Measurements from ENCODE around the gene C2CD4C. TPM values are rescaled to one million over a fixed set of nuclear protein-coding genes. Genes with fewer than 3 reads are reported as not detected.
"Not testable (repeated sequence)": the region's sequence is repeated elsewhere in the genome, so short reads cannot be mapped to it uniquely, and the experiment has no call there.

Gene C2CD4C
- total RNA-seq, 1 donor from 2014 or later, result 2.2 TPM

- TF ChIP-seq POLR2A (IDR thresholded peaks at IDR 0.05) (no peak), POLR2AphosphoS5 (IDR thresholded peaks at IDR 0.05; ENCODE audit: insufficient read depth in 1 of 2, low read depth in 1 of 2) (no peak), CTCF (IDR thresholded peaks at IDR 0.05) (no peak)
- Histone ChIP-seq H3K36me3 (no peaks in the 10 kb centered on the region), H3K4me3 (no peak overlapping the region), H3K4me1 (no peaks in the 10 kb centered on the region), H3K27ac (no peak overlapping the region), H3K9me3 (no peaks in the 10 kb centered on the region), H3K27me3 (no peaks in the 10 kb centered on the region)
- DNase-seq (ENCODE audit: extremely low spot score in 2 of 2), result no peak
- intact Hi-C loops (cut with DNase I), result no loop called here
Observed at GRCh38 chr19:434152-434960, 25.4 kb upstream of the C2CD4C start.

GRCh38 chr19:430701-431100 is 21.8 kb upstream of the C2CD4C start:
- Histone ChIP-seq H3K36me3 (no peaks in the 10 kb centered on the region), H3K27ac (no peak overlapping the region), H3K27me3 (no peaks in the 10 kb centered on the region), H3K4me1 (no peaks in the 10 kb centered on the region), H3K9me3 (no peaks in the 10 kb centered on the region), H3K4me3 (no peak overlapping the region)
- TF ChIP-seq POLR2AphosphoS5 (IDR thresholded peaks at IDR 0.05; ENCODE audit: insufficient read depth in 1 of 2, low read depth in 1 of 2) (no peak), POLR2A (IDR thresholded peaks at IDR 0.05) (no peak)
- intact Hi-C loops (cut with DNase I), result no loop called here
- DNase-seq (ENCODE audit: extremely low spot score in 2 of 2), result no peak

GRCh38 chr19:428149-428548 is 19.2 kb upstream of the C2CD4C start:
- intact Hi-C loops (cut with DNase I), result no loop called here
- peaks cover 0 to 4% of the 10 kb centered on the region in 2 donors for H3K36me3 ChIP-seq

GRCh38 chr19:427675-428074 is 18.7 kb upstream of the C2CD4C start:
- intact Hi-C loops (cut with DNase I); H3K4me3 ChIP-seq; H3K27me3 ChIP-seq; H3K36me3 ChIP-seq; DNase-seq (ENCODE audit: extremely low spot score in 2 of 2); H3K9me3 ChIP-seq; H3K27ac ChIP-seq; H3K4me1 ChIP-seq: not testable (repeated sequence)

More at GRCh38 chr19:428149-428548, 19.2 kb upstream of the C2CD4C start:
- no peak for TF ChIP-seq POLR2AphosphoS5 (IDR thresholded peaks at IDR 0.05; ENCODE audit: insufficient read depth in 1 of 2, low read depth in 1 of 2)
- TF ChIP-seq POLR2A (IDR thresholded peaks at IDR 0.05), result no peak
- TF ChIP-seq CTCF (IDR thresholded peaks at IDR 0.05), result no peak
- no peaks in the 10 kb centered on the region for H3K9me3 ChIP-seq
- no peak for DNase-seq (ENCODE audit: extremely low spot score in 2 of 2)
- H3K27ac ChIP-seq, result no peak overlapping the region
- no peak overlapping the region for H3K4me3 ChIP-seq
- H3K27me3 ChIP-seq, result no peaks in the 10 kb centered on the region
- no peaks in the 10 kb centered on the region for H3K4me1 ChIP-seq

GRCh38 chr19:426725-427445 is 17.9 kb upstream of the C2CD4C start:
- Histone ChIP-seq H3K27ac (no peak overlapping the region), H3K4me1 (no peaks in the 10 kb centered on the region), H3K36me3 (peaks cover 0 to 4% of the 10 kb centered on the region in 2 donors), H3K27me3 (no peaks in the 10 kb centered on the region), H3K9me3 (no peaks in the 10 kb centered on the region), H3K4me3 (no peak overlapping the region)
- intact Hi-C loops (cut with DNase I), result no loop called here
- TF ChIP-seq POLR2A (IDR thresholded peaks at IDR 0.05) (no peak), CTCF (IDR thresholded peaks at IDR 0.05) (no peak), POLR2AphosphoS5 (IDR thresholded peaks at IDR 0.05; ENCODE audit: insufficient read depth in 1 of 2, low read depth in 1 of 2) (no peak)
- no peak for DNase-seq (ENCODE audit: extremely low spot score in 2 of 2)

- TF ChIP-seq POLR2AphosphoS5 (IDR thresholded peaks at IDR 0.05; ENCODE audit: insufficient read depth in 1 of 2, low read depth in 1 of 2), result no peak
- TF ChIP-seq CTCF (IDR thresholded peaks at IDR 0.05), result no peak
- TF ChIP-seq POLR2A (IDR thresholded peaks at IDR 0.05), result no peak
- H3K36me3 ChIP-seq, result peaks cover 0 to 4% of the 10 kb centered on the region in 2 donors
- no peaks in the 10 kb centered on the region for H3K27me3 ChIP-seq
- no peak overlapping the region for H3K4me3 ChIP-seq
- no peaks in the 10 kb centered on the region for H3K4me1 ChIP-seq
- no peak for DNase-seq (ENCODE audit: extremely low spot score in 2 of 2)
- H3K27ac ChIP-seq, result no peak overlapping the region
- intact Hi-C loops (cut with DNase I), result no loop called here
- no peaks in the 10 kb centered on the region for H3K9me3 ChIP-seq
Observed at GRCh38 chr19:425056-425455, 16.1 kb upstream of the C2CD4C start.
